H1 (cell line): ENCODE data around the gene ERAS. TPM values are rescaled to one million over a fixed set of nuclear protein-coding genes. Genes with fewer than 3 reads are reported as not detected.

Experiments used
- CTCF ChIA-PET: fragments of 300-600 bp; sonication (Branson Sonifier 250); formaldehyde crosslinking; loops from one replicate; lab custom pipeline; 2021; ENCODE audit not compliant: partially characterized antibody; lab: Charles Lee
- POLR2A ChIA-PET: fragments of 300-600 bp; sonication (Branson Sonifier 250); formaldehyde crosslinking; loops from one replicate; lab custom pipeline; 2021; ENCODE audit warnings: inconsistent platforms; ENCODE audit not compliant: partially characterized antibody; lab: Charles Lee
- DNase-seq, 2 experiments: peaks; one replicate each; pipeline versions ENCODE4 v3.0.0 to v3.0.0-alpha.2; 2010 to 2022; ENCODE audit warnings: low spot score in 2 of 2, low read depth in 1 of 2, mixed read lengths in 1 of 2
- FAIRE-seq: peaks from 2 replicates; lab custom pipeline; 2011; peaks lifted over from hg19 to GRCh38; lab: Jason Lieb, UNC
- H2AFZ ChIP-seq: 2 replicates; pipeline ENCODE4 v1.8.1; 2012; ENCODE audit warnings: low read length, inconsistent platforms
- H2AK5ac ChIP-seq: 2 replicates; pipeline ENCODE4 v1.6.1; 2013; ENCODE audit warnings: low read depth, low read length
- H2BK120ac ChIP-seq: replicated peaks from 2 replicates; pipeline ENCODE3; 2013; ENCODE audit warnings: low read depth, low read length, inconsistent platforms
- H2BK12ac ChIP-seq: 2 replicates; pipeline ENCODE4 v1.6.1; 2013; ENCODE audit warnings: low read depth, low read length
- H2BK15ac ChIP-seq: 2 replicates; pipeline ENCODE4 v1.6.1; 2013; ENCODE audit warnings: low read length
- H2BK20ac ChIP-seq: 2 replicates; pipeline ENCODE4 v1.6.1; 2013; ENCODE audit warnings: low read length
- H2BK5ac ChIP-seq: 2 replicates; pipeline ENCODE4 v1.6.1; 2013; ENCODE audit warnings: low read depth, low read length
- H3K14ac ChIP-seq: 2 replicates; pipeline ENCODE4 v1.6.1; 2013; ENCODE audit warnings: inconsistent platforms; ENCODE audit not compliant: insufficient read length
- H3K18ac ChIP-seq: 2 replicates; pipeline ENCODE4 v1.6.1; 2013; ENCODE audit warnings: low read length; ENCODE audit errors: extremely low read depth
- H3K23ac ChIP-seq: 2 replicates; pipeline ENCODE4 v1.6.1; 2013; ENCODE audit warnings: inconsistent platforms; ENCODE audit not compliant: insufficient read length
- H3K23me2 ChIP-seq: 2 replicates; pipeline ENCODE4 v1.6.1; 2013; ENCODE audit warnings: low read depth, low read length
- H3K27ac ChIP-seq: 2 replicates; pipeline ENCODE4 v1.6.1; 2011; ENCODE audit warnings: low read depth, low read length, inconsistent platforms
- H3K27me3 ChIP-seq, 4 experiments: replicated peaks in 1 of 4; 1 replicate in 1 of 4; 2 replicates in 3 of 4; pipeline versions ENCODE4 v1.6.1 to v1.8.1; 2011 to 2013; ENCODE audit warnings: low read length in 3 of 4, mild to moderate bottlenecking in 3 of 4, inconsistent platforms in 2 of 4, mixed read lengths in 2 of 4, moderate library complexity in 1 of 4; ENCODE audit not compliant: control insufficient read depth in 3 of 4, insufficient read depth in 3 of 4; ENCODE audit errors: extremely low read depth in 1 of 4
- H3K36me3 ChIP-seq, 4 experiments: 2 replicates each; pipeline versions ENCODE4 v1.6.1 to v1.8.1; 2011 to 2013; ENCODE audit warnings: mild to moderate bottlenecking in 4 of 4, low read length in 3 of 4, moderate library complexity in 2 of 4, control low read depth in 1 of 4, inconsistent platforms in 1 of 4; ENCODE audit not compliant: insufficient read depth in 4 of 4, control insufficient read depth in 2 of 4
- H3K4ac ChIP-seq: replicated peaks from 2 replicates; pipeline ENCODE3; 2013; ENCODE audit warnings: low read length, low read depth, mixed read lengths, inconsistent platforms; ENCODE audit not compliant: insufficient read length
- H3K4me1 ChIP-seq, 4 experiments: replicated peaks in 1 of 4; 1 replicate in 1 of 4; 2 replicates in 3 of 4; pipeline versions ENCODE4 v1.6.1 to v1.8.1; 2011 to 2013; ENCODE audit warnings: low read length in 3 of 4, inconsistent platforms in 2 of 4, mixed read lengths in 1 of 4; ENCODE audit not compliant: insufficient read depth in 4 of 4, control insufficient read depth in 3 of 4
- H3K4me2 ChIP-seq, 2 experiments: 2 replicates each; pipeline versions ENCODE4 v1.6.1 to v1.8.1; 2011 to 2013; ENCODE audit warnings: low read depth in 2 of 2, low read length in 2 of 2, control low read depth in 1 of 2, inconsistent platforms in 1 of 2, mild to moderate bottlenecking in 1 of 2; ENCODE audit not compliant: insufficient read depth in 1 of 2
- H3K4me3 ChIP-seq, 4 experiments: fragments of 200-600, 300-600 bp in 1 of 4; sonication (generic), shearing (Covaris generic), sonication (Bioruptor Twin) in 1 of 4; 2 replicates each; pipeline versions ENCODE4 v1.5.1 to v1.8.1; 2011 to 2016; ENCODE audit warnings: low read length in 4 of 4, low read depth in 3 of 4, control low read depth in 2 of 4, inconsistent platforms in 2 of 4, mild to moderate bottlenecking in 2 of 4, mixed read lengths in 1 of 4, moderate library complexity in 1 of 4; ENCODE audit not compliant: insufficient read depth in 2 of 4; ENCODE audit errors: extremely low read depth in 1 of 4
- H3K56ac ChIP-seq: replicated peaks from 2 replicates; pipeline ENCODE3; 2013; ENCODE audit warnings: low read depth, mild to moderate bottlenecking, mixed read lengths, low read length, inconsistent platforms; ENCODE audit not compliant: insufficient read length
- H3K79me1 ChIP-seq: 2 replicates; pipeline ENCODE4 v1.6.1; 2013; ENCODE audit warnings: low read depth, low read length, control low read depth
- H3K79me2 ChIP-seq, 2 experiments: 2 replicates each; pipeline versions ENCODE4 v1.6.1 to v1.8.1; 2012 to 2013; ENCODE audit warnings: low read length in 2 of 2, mild to moderate bottlenecking in 2 of 2, inconsistent platforms in 1 of 2; ENCODE audit not compliant: insufficient read depth in 2 of 2, control insufficient read depth in 1 of 2
- H3K9ac ChIP-seq, 4 experiments: replicated peaks in 1 of 4; 1 replicate in 1 of 4; 2 replicates in 3 of 4; pipeline versions ENCODE4 v1.6.1 to v1.8.1; 2011 to 2013; ENCODE audit warnings: low read depth in 3 of 4, low read length in 3 of 4, control low read depth in 2 of 4, mild to moderate bottlenecking in 2 of 4, moderate library complexity in 2 of 4, inconsistent platforms in 1 of 4; ENCODE audit errors: extremely low read depth in 1 of 4
- H3K9me3 ChIP-seq, 2 experiments: 2 replicates each; pipeline versions ENCODE4 v1.6.1 to v1.8.1; 2012 to 2013; ENCODE audit warnings: mild to moderate bottlenecking in 2 of 2, moderate library complexity in 2 of 2, control low read depth in 1 of 2, inconsistent platforms in 1 of 2, low read depth in 1 of 2, low read length in 1 of 2, mixed read lengths in 1 of 2; ENCODE audit not compliant: insufficient read depth in 2 of 2
- H4K20me1 ChIP-seq, 2 experiments: replicated peaks in 1 of 2; 2 replicates each; pipeline versions ENCODE3 to v1.8.1; 2011 to 2013; ENCODE audit warnings: inconsistent platforms in 2 of 2, low read length in 2 of 2, mild to moderate bottlenecking in 1 of 2; ENCODE audit not compliant: insufficient read depth in 2 of 2, control insufficient read depth in 1 of 2
- H4K5ac ChIP-seq: 2 replicates; pipeline ENCODE4 v1.6.1; 2013; ENCODE audit warnings: low read length, low read depth, mixed read lengths, inconsistent platforms; ENCODE audit not compliant: insufficient read length
- H4K8ac ChIP-seq: 2 replicates; pipeline ENCODE4 v1.8.0; 2013; ENCODE audit warnings: mild to moderate bottlenecking, moderate library complexity, low read length, inconsistent platforms; ENCODE audit not compliant: insufficient read depth; ENCODE audit errors: extremely low read depth
- H4K91ac ChIP-seq: replicated peaks from 2 replicates; pipeline ENCODE3; 2013; ENCODE audit warnings: low read length, mixed read lengths, inconsistent platforms; ENCODE audit not compliant: insufficient read length
- CBX5 ChIP-seq: fragments of 300-800, 300-1000 bp; sonication (generic); IDR thresholded peaks from 2 replicates; pipeline ENCODE4 v1.7.1; 2016; ENCODE audit warnings: antibody characterized with exemption, low read length, low read depth
- CREB1 ChIP-seq: IDR thresholded peaks from 2 replicates; pipeline ENCODE4 v1.6.1; 2012; ENCODE audit warnings: inconsistent platforms
- EP300 ChIP-seq, 2 experiments: IDR thresholded peaks; 1 replicate in 1 of 2; 2 replicates in 1 of 2; pipeline ENCODE4 v1.6.1; 2011 to 2012; ENCODE audit warnings: low read depth in 2 of 2, low read length in 2 of 2, mild to moderate bottlenecking in 2 of 2, borderline replicate concordance in 1 of 2, inconsistent platforms in 1 of 2, moderate library complexity in 1 of 2
- SAP30 ChIP-seq: fragments of 300-600 bp; sonication (generic); IDR thresholded peaks from 2 replicates; pipeline ENCODE4 v1.7.1; 2012; ENCODE audit warnings: low read length, moderate library complexity, mild to moderate bottlenecking, inconsistent platforms; ENCODE audit not compliant: insufficient read depth, insufficient replicate concordance
- WGBS, 2 experiments: shearing (Covaris generic) in 1 of 2; methylation state at CpG; one replicate each; pipeline versions ENCODE4 v1.1.6 to v1.1.7; 2013 to 2015; ENCODE audit warnings: low lambda C conversion rate in 2 of 2, mixed read lengths in 2 of 2, inconsistent platforms in 1 of 2, low coverage in 1 of 2, missing lambda C conversion rate in 1 of 2; ENCODE audit not compliant: insufficient replicate concordance in 2 of 2, insufficient coverage in 1 of 2, insufficient read length in 1 of 2; ENCODE audit errors: extremely low coverage in 1 of 2, missing lambda C conversion rate in 1 of 2; 5-methylcytosine and 5-hydroxymethylcytosine counted together
- polyA plus RNA-seq, 7 experiments: library from polyadenylated mRNA; depleted of rRNA in 3 of 7; stranded (reverse) in 5 of 7; unstranded in 2 of 7; fragments of >200 nt in 5 of 7; fragments of 200-250 nt in 2 of 7; gene quantifications; 1 replicate in 5 of 7; 2 replicates in 1 of 7; 4 replicates in 1 of 7; pipeline versions ENCODE4 v1.2.1 to v1.2.3, GENCODE V29; 2011 to 2013; ENCODE audit warnings: missing spikeins in 2 of 7, mixed read lengths in 2 of 7
- total RNA-seq: library from RNA; stranded (reverse); fragmentation: NEBNext Ultra II Directional; extraction: Animal tissue kit (Norgen Biotek cat#: 25700); gene quantifications from 2 replicates; pipeline ENCODE4 v1.2.1, GENCODE V29; 2021
- TF ChIP-seq, protein P1 (sequence below): IDR thresholded peaks from 2 replicates; pipeline ENCODE4 v1.6.1; 2012; ENCODE audit warnings: inconsistent platforms
- TF ChIP-seq, protein P2 (sequence below): IDR thresholded peaks from 2 replicates; pipeline ENCODE4 v1.6.1; 2012; ENCODE audit warnings: inconsistent platforms

ERAS gene
- total and polyA plus RNA-seq, 2 of the 8 experiments (the other 6 are each of a cell fraction or from before 2014, with no cell fraction given): 0.70 TPM; not detected in 1

DNA sequence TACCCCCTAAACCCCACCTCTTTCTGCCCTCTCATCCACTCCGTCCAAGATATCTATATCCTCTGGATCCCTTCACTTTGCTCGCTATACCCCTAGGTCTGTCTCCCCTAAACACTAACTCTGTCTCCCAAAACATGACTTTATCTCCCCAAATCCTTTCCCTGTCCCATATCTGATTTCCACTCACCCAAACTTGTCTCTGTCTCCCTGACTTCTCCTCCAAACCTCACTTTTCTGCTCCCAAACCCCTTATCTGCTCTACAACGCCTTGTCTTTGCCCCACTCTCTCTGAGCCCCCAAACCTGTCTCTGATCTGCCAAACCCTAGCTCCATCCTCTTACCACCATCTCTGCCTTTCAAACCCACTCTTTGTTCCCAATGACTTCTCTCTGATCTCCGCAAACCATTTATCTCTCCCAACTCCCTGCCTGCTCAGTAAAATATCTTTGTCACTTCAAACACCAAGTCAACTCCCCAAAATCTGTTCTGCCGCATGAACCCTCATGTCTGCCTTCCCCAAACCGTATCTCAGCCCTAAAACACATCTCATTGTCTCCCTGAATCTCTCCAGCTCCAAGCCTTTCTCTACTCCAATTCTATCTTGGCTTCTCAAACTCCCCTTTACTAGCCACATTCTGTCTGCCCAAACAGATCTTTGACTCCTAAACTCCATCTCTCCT, 39.3 kb upstream of the ERAS start:
- no peak overlapping the region for H2BK5ac ChIP-seq
- CTCF ChIA-PET: interaction anchor here (0.6 to 0.9 kb wide), 2 partner anchors 13 to 70 kb away, joined by 3 to 4 read pairs; no protein-coding TSS in a partner anchor
- no peaks in the 10 kb centered on the region for H3K36me3 ChIP-seq
- no peak overlapping the region for H2BK15ac ChIP-seq
- no peak overlapping the region for H3K4me3 ChIP-seq
- H3K4me2 ChIP-seq: no peak overlapping the region
- no peak overlapping the region for H3K56ac ChIP-seq
- DNase-seq: no peak
- POLR2A ChIA-PET: no interaction called here
- H3K18ac ChIP-seq: no peak overlapping the region
- no peaks in the 10 kb centered on the region for H4K20me1 ChIP-seq
- H3K27ac ChIP-seq: no peak overlapping the region
- H4K91ac ChIP-seq: no peak overlapping the region
- H2BK20ac ChIP-seq: no peak overlapping the region
- FAIRE-seq: no peak
- H2BK12ac ChIP-seq: no peak overlapping the region
- no peaks in the 10 kb centered on the region for H3K79me1 ChIP-seq
- no peaks in the 10 kb centered on the region for H3K4me1 ChIP-seq
- no peak overlapping the region for H3K9ac ChIP-seq
- H2BK120ac ChIP-seq: no peak overlapping the region
- no peak overlapping the region for H3K4ac ChIP-seq
- no peak overlapping the region for H4K5ac ChIP-seq
- no peak overlapping the region for H3K23ac ChIP-seq
- H2AFZ ChIP-seq: no peak overlapping the region
- no peaks in the 10 kb centered on the region for H3K9me3 ChIP-seq
- no peaks in the 10 kb centered on the region for H3K79me2 ChIP-seq
- no peaks in the 10 kb centered on the region for H3K27me3 ChIP-seq
- TF ChIP-seq SAP30 (no peak), CBX5 (no peak), CREB1 (no peak), EP300 (IDR thresholded peaks at IDR 0.05; ENCODE audit: borderline replicate concordance in 1 of 2, low read depth in 2 of 2, low read length in 2 of 2) (no peak)
- TF ChIP-seq, protein P1, sequence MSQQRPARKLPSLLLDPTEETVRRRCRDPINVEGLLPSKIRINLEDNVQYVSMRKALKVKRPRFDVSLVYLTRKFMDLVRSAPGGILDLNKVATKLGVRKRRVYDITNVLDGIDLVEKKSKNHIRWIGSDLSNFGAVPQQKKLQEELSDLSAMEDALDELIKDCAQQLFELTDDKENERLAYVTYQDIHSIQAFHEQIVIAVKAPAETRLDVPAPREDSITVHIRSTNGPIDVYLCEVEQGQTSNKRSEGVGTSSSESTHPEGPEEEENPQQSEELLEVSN: no peak
- TF ChIP-seq, protein P2, sequence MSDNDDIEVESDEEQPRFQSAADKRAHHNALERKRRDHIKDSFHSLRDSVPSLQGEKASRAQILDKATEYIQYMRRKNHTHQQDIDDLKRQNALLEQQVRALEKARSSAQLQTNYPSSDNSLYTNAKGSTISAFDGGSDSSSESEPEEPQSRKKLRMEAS: no peak
- WGBS, 2 experiments: 88% methylated on average over 6 of the region's 6 CpGs; no CpG with 5 or more reads in 1 of the 2 experiments
- H3K14ac ChIP-seq: no peak overlapping the region
- H3K23me2 ChIP-seq: no peaks in the 10 kb centered on the region
- H4K8ac ChIP-seq: no peak overlapping the region
- H2AK5ac ChIP-seq: no peak overlapping the region
